ENCODE results near the gene CAPS. TPM values are rescaled to one million over a fixed set of nuclear protein-coding genes. Genes with fewer than 3 reads are reported as not detected.

Gene CAPS
- total RNA-seq, 4 donors from 2014 or later: 1.2 to 2.4 (median 2.0) TPM

DNA sequence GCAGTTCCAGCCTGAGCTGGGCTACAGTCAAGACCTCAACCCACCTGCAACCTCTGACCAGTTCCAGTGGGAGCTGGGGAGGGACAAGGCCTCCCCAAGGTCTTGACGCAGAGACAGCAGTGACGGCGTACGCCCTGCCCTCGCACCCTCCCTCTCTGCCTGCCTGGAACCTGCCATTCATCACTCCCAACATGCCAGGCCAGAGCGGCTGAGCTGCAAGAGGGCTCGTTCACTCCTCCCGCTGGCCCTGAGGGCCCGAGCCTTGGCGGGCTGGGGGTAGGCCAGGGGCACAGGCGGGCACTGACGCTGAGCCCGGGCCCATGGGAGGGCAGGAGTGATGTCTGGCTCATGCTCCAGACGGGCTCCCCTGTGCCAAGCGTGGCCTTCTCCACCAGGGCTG, 18.6 kb upstream of the CAPS start:
- H3K4me3 ChIP-seq: no peak overlapping the region
- in situ Hi-C loops (cut with MboI; ENCODE audit: low sequenced_read_pairs in 4 of 4) (no loop called here), intact Hi-C loops (cut with DNase I; ENCODE audit: low total_unique reads) (no loop called here)
- H3K9me3 ChIP-seq: no peaks in the 10 kb centered on the region
- peaks cover 0 to 23% of the 10 kb centered on the region in 2 donors for H3K36me3 ChIP-seq
- TF ChIP-seq, protein P1, sequence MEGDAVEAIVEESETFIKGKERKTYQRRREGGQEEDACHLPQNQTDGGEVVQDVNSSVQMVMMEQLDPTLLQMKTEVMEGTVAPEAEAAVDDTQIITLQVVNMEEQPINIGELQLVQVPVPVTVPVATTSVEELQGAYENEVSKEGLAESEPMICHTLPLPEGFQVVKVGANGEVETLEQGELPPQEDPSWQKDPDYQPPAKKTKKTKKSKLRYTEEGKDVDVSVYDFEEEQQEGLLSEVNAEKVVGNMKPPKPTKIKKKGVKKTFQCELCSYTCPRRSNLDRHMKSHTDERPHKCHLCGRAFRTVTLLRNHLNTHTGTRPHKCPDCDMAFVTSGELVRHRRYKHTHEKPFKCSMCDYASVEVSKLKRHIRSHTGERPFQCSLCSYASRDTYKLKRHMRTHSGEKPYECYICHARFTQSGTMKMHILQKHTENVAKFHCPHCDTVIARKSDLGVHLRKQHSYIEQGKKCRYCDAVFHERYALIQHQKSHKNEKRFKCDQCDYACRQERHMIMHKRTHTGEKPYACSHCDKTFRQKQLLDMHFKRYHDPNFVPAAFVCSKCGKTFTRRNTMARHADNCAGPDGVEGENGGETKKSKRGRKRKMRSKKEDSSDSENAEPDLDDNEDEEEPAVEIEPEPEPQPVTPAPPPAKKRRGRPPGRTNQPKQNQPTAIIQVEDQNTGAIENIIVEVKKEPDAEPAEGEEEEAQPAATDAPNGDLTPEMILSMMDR (IDR thresholded peaks at IDR 0.05 in 4 of 5, conservative IDR thresholded peaks at IDR 0.05 in 1 of 5): no peak
- no peak for TF ChIP-seq POLR2A (IDR thresholded peaks at IDR 0.05)
- peaks cover 0 to 11% of the 10 kb centered on the region in 2 donors for H3K4me1 ChIP-seq
- H3K27me3 ChIP-seq: peaks cover 14 to 16% (median 14%) of the 10 kb centered on the region in 3 donors
- no peak for ATAC-seq
- no peak for DNase-seq
- no peak overlapping the region for H3K27ac ChIP-seq

DNA sequence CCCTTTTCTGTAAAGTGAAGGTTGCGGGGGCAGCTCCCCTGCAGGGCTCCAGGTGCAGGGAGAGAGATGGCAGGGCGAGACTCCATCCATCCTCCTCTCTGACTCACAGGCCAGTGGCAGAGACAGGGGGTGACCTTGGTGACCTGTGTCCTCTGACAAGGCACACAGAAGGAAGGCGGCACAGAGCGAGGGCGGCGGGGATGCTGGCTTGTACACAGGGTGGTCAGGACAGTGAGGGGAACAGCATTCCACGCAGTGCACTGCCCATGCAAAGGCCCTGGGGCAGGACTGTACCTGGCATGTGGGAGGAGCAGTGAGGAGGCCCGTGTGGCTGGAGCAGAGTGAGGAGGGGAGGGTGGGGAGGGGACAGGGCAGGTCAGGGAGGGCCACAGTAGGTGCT, 18.2 kb upstream of the CAPS start:
- ATAC-seq (no peak), DNase-seq (no peak)
- H3K27me3 ChIP-seq: peaks cover 9 to 11% (median 10%) of the 10 kb centered on the region in 3 donors
- TF ChIP-seq POLR2A (IDR thresholded peaks at IDR 0.05): no peak
- TF ChIP-seq, protein P1 (IDR thresholded peaks at IDR 0.05 in 4 of 5, conservative IDR thresholded peaks at IDR 0.05 in 1 of 5): no peak
- in situ Hi-C loops (cut with MboI; ENCODE audit: low sequenced_read_pairs in 4 of 4): no loop called here
- peaks cover 0 to 23% of the 10 kb centered on the region in 2 donors for H3K36me3 ChIP-seq
- peaks cover 0 to 11% of the 10 kb centered on the region in 2 donors for H3K4me1 ChIP-seq
- no peak overlapping the region for H3K4me3 ChIP-seq
- H3K9me3 ChIP-seq: no peaks in the 10 kb centered on the region
- H3K27ac ChIP-seq: no peak overlapping the region
- intact Hi-C loops (cut with DNase I; ENCODE audit: low total_unique reads): no loop called here

DNA sequence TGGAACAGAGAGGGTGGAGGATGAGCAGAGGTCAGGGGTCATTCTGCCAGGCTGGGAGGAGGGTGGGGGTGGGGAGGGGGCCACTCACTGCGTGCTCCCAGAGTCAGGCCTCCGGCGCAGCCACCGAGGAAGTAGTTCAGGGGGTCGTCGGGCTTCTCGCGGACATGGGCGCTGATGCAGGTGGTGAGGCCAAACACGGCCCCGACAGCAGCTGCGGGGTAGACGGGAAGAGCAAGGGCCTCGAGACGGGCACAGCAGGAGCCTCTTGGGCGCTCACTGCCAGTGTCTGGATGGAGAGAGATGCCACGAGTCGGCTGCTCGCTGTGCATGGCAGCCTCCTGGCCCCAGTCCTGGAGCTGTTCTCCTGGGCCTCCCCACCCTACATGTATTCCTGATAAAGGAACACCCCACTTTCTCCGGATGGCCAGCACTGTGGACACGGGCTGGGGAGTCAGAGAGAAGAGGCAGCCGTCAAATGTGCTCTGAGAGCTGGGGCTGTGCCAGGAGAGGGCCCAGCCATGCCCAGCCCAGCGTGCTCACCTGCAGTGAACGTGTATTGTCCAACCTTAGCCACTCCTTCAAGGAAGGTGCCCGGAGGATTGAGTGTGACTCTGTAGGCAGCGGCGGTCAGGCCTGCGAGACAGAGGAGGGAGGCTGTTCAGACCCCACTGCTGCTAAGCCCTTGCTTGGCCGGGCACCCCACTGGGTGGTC, 17.5 kb upstream of the CAPS start:
- H3K4me1 ChIP-seq: peaks cover 0 to 11% of the 10 kb centered on the region in 2 donors
- H3K27me3 ChIP-seq: peaks cover 3 to 5% (median 5%) of the 10 kb centered on the region in 3 donors
- in situ Hi-C loops (cut with MboI; ENCODE audit: low sequenced_read_pairs in 4 of 4): no loop called here
- H3K27ac ChIP-seq: no peak overlapping the region
- peaks cover 0 to 27% of the 10 kb centered on the region in 2 donors for H3K36me3 ChIP-seq
- H3K4me3 ChIP-seq: no peak overlapping the region
- no peak for TF ChIP-seq POLR2A (IDR thresholded peaks at IDR 0.05)
- DNase-seq: no peak
- ATAC-seq: no peak
- intact Hi-C loops (cut with DNase I; ENCODE audit: low total_unique reads): no loop called here
- no peaks in the 10 kb centered on the region for H3K9me3 ChIP-seq

DNA sequence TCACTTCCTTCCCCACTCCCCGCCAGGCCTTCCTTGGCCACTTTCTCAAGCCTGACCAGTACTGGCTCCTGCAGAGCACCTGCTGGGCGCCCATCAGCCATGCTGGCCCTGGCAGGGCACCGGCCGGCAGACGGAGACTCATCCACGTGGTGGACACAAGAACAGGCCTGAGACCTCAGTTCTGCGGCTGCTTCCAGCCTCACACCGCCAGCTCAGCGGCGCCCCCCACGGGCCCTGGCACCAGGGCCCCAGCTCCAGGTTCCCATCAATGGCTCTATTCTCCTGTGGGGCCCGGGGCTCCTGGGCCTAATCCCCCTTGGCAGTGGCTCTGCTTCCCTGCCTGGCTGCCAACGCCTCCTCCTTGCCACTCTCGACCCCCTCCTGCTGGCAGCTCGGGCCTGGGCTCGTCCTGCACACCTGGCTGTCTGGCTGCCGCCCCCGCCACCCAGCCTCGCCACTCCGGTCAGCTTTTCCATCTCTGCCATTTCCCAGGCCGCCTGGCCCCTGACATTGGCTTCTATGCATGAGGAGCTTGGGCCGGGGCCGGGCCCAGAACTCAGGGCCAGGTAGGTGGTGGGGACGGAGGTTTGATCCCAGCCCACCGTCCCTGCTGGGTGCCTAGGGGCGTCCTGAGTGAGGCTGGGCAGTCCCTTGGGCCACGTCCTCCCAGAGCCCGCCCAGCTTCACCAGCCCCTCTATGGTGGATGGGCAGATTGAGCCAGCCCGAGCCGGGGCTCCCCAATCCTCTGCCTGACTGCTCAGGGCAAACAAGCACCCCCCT, 16.7 kb upstream of the CAPS start:
- Histone ChIP-seq H3K36me3 (peaks cover 0 to 27% of the 10 kb centered on the region in 2 donors), H3K9me3 (no peaks in the 10 kb centered on the region), H3K4me3 (no peak overlapping the region), H3K27ac (no peak overlapping the region), H3K4me1 (peaks cover 0 to 6% of the 10 kb centered on the region in 2 donors), H3K27me3 (no peaks in the 10 kb centered on the region)
- TF ChIP-seq, protein P1 (IDR thresholded peaks at IDR 0.05 in 4 of 5, conservative IDR thresholded peaks at IDR 0.05 in 1 of 5): no peak
- TF ChIP-seq POLR2A (IDR thresholded peaks at IDR 0.05): no peak
- ATAC-seq: no peak
- no peak for DNase-seq
- in situ Hi-C loops (cut with MboI; ENCODE audit: low sequenced_read_pairs in 4 of 4): no loop called here
- intact Hi-C loops (cut with DNase I; ENCODE audit: low total_unique reads): no loop called here
